GM20431 (cell line): ENCODE data around the gene TTLL11.
"Not testable (repeated sequence)": the region's sequence is repeated elsewhere in the genome, so short reads cannot be mapped to it uniquely, and the experiment has no call there.

ENCODE experiments used
- in situ Hi-C: fragments of 300-500 bp; cut with MseI, MboI; formaldehyde crosslinking; loops from one replicate; pipeline ENCODE4 v1.15.0; 2020; ENCODE audit warnings: low sequenced_read_pairs; ENCODE audit not compliant: unreplicated experiment

TTLL11 gene

DNA sequence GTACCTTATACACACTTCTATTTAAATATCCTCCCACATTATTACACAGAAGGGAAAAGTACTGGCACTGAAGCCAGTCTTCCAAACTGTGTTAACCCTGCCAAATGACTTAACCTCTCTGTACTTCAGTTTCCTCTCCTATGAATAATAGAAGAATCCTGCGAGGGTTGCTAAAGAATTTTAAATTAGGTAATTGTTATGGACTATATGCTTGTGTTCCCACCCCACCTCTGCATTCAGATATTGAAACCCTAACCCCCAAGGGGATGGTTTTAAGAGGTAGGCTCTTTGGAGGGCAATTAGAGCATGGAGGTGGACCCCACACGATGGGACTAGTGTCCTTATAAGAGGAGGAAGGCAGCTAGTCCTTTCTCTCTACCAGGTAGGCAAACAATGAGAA lies 72.7 kb downstream of the TTLL11 start:
- in situ Hi-C loops: no loop called here

DNA sequence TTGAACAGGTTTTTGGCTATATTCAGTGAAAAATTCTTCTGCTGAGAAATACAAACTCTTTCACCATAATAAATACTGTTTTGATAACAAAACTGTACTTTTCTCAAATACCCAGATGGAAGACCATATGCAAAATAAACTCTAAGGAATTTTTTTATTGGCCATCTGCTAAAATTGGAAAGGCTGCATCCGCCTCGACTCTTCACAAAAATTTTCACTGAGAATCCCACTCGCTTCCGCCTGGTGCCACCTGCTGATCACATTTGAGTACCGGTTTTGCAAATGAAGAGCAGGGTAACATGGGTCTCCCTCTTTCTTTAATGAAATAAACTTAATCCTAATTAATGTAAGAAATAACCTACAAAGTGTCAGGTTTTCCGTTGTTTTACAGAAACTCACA lies 76.4 kb downstream of the TTLL11 start:
- in situ Hi-C loops: no loop called here

DNA sequence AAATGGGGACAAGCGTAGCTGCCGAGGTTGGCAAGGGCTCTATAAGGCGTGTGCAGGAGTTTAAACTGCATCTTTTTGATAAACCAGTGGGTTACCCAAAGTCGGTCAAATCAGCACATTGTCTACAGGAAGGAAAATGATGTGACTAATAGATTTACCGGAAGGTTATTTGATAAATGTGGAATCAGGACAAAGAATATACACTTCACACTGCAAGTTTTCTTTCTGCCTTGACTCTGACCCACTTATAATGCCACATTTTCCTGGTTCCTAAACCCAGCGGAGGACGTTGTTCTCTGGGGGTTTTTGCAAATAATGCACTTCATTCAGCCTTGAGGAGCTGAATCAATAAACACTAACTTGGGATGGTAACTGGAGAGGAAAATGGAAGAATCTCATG lies 76.8 kb downstream of the TTLL11 start:
- in situ Hi-C loops: no loop called here

DNA sequence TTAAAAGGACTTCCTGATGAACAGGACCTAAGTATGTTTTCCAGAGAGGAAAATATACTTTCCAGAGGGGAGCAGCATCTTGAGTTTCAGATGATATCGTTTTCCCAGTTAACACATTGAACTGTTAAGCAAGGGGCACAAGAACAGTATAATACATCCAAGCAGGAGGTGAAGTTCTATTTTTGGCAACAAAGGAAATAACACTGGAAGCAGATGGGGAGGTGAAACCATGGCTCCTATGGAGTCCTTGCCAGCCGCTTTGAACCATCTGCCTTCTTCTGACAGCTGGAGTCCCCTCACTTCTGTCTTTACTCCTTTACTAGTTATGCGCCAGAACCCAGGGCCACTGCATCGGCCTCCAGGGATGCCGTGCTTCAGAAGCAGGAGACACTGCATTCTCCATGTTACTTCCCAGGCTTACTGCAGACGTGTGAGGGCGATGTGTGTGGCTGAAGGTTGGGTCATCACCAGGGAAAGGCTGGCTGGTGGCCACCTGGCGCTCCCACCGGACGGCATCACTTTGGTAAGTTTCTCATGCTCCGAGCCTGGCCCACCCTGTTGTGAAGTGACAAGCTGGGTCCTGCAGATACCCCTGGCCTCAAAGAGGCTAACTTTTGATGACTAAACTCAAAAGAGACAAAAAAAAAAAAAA lies 77.8 kb downstream of the TTLL11 start:
- in situ Hi-C loops: no loop called here

DNA sequence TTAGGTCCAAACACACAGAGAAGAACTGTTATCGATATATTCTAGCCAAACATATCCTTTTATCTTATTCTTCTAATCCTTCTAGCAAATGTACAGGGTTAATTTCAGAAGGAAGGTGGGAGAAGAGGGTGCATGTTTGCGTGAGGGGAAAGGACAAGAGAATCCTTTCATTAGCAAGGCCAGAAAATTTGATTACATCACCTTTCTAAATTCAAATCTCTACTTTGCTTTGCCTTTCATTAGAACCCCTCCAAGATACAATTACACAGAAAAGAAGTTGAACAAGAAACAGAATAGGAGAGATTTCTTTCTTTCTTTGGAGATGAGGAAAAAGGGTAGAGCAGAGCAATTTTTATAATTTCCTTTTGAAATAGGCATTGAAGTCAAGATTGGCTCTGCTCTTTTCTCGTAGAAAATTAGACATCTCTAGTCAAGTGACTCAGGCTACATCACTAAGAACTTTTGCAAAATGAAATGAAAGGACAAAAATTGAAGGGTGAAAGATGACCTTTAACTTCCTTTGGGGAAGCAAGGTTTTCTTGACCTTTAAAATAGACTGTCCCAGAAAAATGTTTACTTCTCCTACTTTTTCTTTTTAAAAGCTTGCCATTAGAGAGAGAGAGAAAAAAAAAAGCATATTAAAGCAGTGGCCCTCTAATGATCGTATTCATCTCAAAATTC lies 81.2 kb downstream of the TTLL11 start:
- in situ Hi-C loops: no loop called here

DNA sequence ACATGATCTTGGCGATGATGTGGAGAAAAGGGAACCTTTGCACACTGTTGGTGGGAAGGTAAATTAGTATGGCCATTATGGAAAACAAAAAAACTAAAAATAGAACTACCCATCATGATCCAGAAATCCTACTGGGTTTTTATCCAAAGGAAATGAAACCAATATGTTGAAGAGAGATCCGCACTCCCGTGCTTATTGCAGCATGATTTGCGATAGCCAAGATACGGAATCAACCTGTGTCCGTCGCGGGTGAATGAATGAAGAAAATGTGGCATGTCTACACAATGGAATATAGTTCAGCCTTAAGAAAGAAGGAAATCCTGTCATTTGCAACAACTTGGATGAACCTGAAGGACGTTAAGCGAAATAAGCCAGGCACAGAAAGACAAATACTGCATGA lies 84.5 kb downstream of the TTLL11 start:
- in situ Hi-C loops: no loop called here

DNA sequence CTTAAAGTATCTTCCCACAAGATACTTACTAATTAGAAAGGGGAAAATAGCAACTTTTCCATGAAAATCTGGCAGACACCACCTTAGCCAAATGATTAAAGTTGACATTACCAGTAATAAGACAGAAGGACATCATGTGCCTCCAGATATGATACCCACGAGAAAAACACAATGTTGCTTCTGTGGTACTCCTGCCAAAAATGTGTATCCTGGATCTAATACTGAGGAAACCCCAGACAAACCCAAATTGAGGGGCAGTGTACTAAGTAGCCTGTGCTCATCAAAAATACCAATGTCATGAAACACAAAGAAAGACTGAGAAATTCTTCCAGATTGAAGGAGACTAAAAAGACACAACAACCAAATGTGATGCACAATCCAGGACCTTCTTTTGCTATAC lies 85.3 kb downstream of the TTLL11 start:
- in situ Hi-C loops: no loop called here

DNA sequence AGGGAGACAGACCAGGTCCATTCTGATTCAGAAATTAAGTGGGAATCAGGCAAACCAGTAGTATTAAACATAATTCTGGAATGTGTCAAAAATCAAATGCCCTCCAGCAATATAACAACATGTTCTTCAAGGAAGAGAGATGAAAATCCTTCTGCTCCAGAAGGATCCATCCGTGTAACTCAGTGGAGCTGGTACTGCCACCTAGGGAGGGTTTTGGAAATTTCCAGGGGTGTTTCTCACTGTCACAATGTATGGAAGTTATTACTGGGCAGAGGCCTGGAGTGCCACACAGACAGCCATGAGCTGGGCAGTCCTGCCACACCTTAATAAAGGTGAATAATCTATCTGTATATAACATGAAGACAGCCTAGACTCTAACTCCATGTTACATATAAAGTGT lies 87.5 kb downstream of the TTLL11 start:
- in situ Hi-C loops: no loop called here

DNA sequence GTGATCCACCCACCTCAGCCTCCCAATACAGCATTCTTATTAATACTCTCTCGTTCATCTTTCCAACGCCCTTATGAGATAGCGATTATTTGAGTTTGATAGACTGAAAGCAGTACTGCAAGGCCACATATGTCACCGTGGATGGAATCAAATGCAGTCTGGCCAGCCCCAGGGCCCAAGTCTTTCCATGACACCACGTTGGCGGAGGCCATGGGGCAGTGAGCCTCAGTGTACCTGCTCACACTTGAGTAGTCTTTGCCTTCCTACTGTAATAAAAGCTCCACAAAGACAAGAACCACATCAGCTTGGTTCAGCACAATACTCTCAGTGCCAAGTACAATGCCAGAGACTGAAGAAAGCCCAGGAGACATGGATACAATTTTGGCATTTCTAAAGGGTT lies 88.5 kb downstream of the TTLL11 start:
- in situ Hi-C loops: no loop called here

DNA sequence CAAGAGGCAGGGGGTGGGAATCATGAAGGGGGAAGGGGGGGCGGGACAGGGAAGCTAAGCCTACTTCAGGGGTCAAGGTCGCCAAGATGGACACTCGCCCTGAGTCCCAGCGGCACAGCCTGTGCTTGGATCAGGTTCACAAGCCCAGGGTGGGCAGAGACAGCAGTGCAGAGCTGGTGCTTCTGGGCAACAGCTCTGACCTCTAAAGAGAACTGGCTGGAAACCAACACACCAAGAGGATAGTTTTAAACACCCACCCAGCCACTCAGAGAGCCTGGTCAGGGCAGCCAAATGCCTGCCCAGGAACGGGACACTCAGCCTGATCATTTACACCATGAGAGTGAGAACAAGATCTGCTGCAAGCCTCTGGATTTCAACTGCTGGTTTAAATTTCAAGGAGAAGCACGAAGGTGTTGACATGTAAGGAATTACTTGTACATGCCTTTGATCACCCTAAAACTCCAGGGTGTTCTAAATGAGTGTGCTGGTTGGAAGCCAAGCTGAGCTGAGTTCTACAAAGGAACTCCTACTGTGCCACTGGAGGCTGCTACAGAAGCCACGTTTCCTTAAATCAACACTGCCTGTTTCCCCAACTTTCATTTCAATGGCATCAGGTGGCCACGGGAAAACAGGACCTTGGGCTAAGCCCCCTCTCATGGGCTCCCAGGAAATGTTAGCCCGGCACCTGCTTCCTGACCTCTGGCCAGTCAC lies 91.5 kb downstream of the TTLL11 start:
- in situ Hi-C loops: no loop called here

DNA sequence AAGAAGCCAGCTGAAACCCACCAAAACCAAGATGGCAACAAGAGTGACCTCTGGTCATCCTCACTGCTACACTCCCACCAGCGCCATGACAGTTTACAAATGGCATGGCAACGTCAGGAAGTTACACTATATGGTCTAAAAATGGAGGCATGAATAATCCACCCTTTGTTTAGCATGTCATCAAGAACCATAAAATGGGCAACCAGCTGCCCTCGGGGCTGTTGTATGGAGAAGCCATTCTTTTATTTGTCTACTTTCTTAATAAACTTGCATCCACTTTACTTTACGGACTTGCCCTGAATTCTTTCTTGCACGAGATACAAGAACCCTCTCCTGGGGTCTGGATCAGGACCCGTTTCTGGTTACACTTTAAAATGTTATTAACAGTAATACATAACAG lies 92.6 kb downstream of the TTLL11 start:
- in situ Hi-C loops: not testable (repeated sequence)

DNA sequence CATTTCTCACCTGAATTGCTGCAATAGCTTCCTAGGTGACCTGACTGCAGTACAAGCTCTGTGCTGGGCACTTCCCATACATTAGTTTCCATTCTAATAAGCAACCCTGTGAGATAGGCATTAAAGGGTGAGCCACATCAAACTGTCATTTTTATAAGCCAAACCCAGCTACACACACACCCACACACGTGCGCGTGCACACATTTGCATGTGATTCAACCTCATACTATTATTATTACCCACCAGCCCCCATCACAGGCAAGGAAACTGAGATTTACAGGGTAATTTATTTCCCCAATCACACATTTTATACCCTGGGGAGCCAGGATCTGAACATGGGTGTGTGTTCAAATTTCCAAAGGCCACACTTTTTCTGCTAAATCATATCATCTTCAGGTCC lies 93.6 kb downstream of the TTLL11 start:
- in situ Hi-C loops: loop anchor here (10.0 kb wide), 1 partner anchor 315 kb away; no protein-coding TSS in a partner anchor

DNA sequence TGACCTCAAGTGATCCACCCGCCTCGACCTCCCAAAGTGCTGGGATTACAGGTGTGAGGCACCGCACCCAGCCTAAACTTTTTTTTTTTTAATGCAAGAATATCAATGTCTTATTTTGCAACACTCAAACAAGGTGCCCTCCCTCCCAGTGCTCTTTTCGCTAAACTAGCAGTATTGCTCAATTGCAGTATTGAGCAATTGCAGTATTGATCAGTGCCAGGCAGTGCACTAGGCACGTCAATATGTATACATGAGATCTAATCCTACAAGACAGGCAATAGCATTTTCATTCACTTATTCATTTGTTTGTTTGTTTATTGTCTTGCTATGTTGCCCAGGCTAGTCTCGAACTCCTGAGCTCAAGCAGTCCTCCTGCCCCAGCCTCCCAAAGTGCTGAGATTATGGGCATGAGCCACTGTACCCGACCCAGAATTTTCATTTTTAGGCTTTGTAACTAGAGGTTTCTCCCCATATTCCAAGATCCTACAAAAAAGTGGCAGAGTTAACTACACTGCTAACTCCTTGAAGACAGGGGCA lies 94.5 kb downstream of the TTLL11 start:
- in situ Hi-C loops: loop anchor here (10.0 kb wide), 1 partner anchor 314 kb away; no protein-coding TSS in a partner anchor

DNA sequence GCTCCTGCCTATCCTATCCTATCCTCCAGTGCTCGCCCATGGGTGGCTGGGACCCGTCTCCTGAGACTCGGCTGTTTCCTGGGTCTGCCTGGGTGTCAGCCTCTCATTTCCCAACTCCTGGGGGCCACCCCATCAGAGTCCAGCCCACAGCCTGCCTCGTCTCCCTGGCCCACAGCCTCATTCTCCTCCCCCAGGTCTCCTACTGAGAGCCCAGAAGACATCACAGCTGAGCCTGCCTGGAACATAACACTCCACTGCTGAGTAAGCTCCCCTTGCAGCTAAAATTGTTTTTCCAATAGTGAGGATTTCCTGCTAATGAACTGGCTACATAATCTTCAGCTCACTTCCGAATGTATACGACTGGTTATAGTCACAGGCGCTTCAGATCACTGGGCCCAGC lies 95.3 kb downstream of the TTLL11 start:
- in situ Hi-C loops: loop anchor here (10.0 kb wide), 1 partner anchor 313 kb away; no protein-coding TSS in a partner anchor

DNA sequence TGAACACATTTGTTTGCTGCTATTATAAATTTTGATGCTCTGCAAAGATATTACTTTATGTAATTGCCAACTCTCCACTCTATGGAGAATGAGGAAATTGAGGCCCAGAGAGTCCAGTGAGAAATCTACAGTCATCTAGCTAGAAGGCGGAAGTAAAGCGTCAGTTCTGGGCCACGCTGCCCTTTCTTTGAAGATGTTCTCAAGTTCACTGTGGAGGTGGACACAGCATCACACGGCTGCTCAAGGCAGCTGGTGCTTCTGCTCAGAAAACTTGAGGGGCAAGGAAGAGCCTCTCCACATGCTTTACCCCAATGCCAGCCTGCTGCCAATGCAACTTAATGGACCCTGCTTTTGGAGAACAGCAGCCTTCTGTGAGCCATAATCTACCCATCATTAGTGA lies 96.3 kb downstream of the TTLL11 start:
- in situ Hi-C loops: loop anchor here (10.0 kb wide), 1 partner anchor 312 kb away; no protein-coding TSS in a partner anchor

DNA sequence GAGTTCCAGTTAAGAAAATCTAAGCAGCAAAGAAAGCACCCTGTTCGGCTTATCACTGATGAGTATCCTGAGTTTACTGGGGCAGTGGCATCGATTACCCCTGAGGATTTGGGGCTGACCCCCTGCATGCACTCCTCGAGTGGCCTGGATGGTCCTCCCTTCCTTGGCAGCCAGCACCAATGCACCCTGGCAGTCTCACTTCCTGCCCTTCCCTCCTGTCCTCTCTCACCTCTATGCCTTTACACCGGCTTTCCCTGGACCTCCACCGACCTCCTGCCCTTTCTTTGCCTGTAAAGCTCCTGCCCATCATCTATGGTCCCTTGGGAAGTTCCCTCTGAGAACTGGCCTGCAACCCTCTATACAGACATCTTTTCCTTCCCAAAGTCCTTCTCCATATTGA lies 97.1 kb downstream of the TTLL11 start:
- in situ Hi-C loops: loop anchor here (10.0 kb wide), 1 partner anchor 311 kb away; no protein-coding TSS in a partner anchor

DNA sequence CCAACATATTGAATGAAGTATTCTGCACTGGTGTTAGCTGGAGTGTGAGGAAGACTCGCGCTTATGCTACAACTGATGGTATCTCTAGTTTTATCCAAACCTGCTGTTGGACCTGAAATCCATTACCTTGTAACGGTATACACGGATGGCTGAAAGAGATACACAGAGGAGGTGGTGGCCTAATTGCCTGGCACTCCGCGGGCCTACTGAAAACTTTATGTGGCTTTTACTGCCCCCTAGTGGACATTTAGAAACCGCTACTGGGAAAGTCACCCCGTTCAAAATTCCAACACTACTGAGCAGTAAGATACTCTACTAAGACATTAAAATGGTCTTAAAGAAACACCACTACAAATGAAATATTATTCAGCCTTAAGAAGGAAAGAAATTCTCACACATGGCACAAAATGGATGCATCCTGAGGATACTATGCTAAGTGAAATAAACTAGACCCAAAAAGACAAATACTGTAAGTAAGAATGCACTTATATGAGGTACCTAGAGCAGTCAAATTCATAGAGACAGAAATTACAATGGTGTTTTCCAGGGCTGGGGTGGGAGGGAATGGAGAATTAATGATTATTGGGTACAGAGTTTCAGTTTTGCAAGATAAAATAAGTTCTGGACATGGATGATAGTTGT lies 100.4 kb downstream of the TTLL11 start:
- in situ Hi-C loops: loop anchor here (10.0 kb wide), 1 partner anchor 308 kb away; no protein-coding TSS in a partner anchor

DNA sequence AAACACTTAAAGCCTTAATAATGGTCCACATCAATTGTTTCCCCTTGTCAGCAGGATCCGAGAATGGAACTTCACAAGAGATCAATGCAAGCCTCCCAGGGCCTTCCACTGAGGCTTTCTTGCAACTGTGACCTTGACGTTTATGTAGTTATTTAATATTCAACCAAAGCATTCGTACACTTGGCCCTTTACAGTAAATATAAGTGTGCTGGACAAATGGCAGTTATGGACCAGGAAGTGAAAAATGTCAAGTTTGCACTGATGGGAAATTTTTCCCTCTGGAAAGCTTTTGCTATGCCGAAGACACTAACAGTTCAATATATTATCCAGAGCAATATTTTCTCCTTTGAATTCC lies 101.8 kb downstream of the TTLL11 start:
- in situ Hi-C loops: loop anchor here (10.0 kb wide), 1 partner anchor 306 kb away; no protein-coding TSS in a partner anchor

DNA sequence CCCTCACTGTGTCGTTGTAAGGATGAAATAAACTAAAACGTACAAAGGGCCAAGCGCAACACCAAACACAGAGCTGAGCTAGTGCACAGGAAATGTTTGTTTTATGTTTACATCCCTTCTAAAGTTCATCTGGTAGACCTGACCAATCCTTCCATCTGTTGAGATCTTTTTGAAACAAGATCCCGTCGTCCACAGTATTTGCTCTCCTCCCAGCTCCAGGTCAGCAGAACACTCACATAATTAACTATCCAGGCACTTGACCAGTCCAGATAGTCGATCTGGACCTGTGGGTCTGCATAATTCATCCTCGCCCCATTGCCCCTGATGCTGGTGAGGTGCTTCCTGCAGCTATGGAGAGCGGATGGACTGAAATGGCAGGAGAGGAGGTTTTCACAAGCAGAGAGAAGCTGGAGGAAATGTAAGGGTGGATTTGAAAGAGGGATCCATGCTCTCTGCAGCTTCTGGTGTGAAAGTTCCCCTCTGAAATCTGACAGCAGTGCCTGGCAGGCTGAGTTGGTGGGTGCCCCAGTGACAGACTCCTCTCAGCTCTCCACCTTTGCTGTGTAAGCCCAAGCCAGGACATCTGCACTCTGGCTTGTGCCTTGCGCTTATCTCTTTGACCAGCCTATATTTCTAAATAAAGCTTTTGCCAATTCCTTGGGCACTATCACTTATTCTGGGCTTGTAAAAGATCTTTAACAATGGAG lies 102.4 kb downstream of the TTLL11 start:
- in situ Hi-C loops: loop anchor here (10.0 kb wide), 1 partner anchor 306 kb away; no protein-coding TSS in a partner anchor

DNA sequence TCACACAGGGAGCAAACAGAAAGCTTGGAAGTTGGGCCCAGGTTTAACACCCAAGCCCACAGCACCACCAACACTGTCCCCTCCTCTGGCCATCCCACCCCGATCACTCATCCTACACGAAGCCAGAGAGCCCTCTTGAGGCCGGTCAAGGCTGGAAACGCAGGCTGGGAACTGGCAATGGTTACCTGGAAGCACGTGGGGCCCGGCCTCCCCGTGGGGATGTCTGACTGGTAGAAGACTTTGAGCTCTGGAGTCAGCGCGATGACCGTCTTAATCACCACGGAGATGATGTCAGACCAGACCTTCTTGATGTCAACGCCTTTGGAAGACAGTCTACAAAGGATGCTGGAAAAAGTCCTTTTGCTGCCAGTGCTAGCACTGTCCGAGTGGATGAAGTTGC lies 104.1 kb downstream of the TTLL11 start:
- in situ Hi-C loops: no loop called here
